Prostate gland (tissue), 2 donors: ENCODE data around the gene DOK6. TPM values are rescaled to one million over a fixed set of nuclear protein-coding genes. Genes with fewer than 3 reads are reported as not detected.

Experiments
- DNase-seq: peaks from one replicate; pipeline ENCODE4 v3.0.0-alpha.2; 2019; ENCODE audit warnings: low spot score
- H3K27ac ChIP-seq, 2 donors: fragments of 200-600 bp; sonication (generic); 2 replicates each; pipeline ENCODE4 v1.5.1; 2017 to 2019
- H3K27me3 ChIP-seq: fragments of 200-600 bp; sonication (generic); replicated peaks from 2 replicates; pipeline ENCODE4 v1.5.1; 2019; ENCODE audit not compliant: insufficient read depth
- H3K36me3 ChIP-seq, 2 donors: fragments of 200-600 bp; sonication (generic); 1 replicate in 1 of 2; 2 replicates in 1 of 2; pipeline versions ENCODE4 v1.5.1 to v1.8.1; 2017 to 2019
- H3K4me1 ChIP-seq: fragments of 200-600 bp; sonication (generic); replicated peaks from 2 replicates; pipeline ENCODE4 v1.5.1; 2019
- H3K4me3 ChIP-seq, 2 donors: fragments of 200-600 bp; sonication (generic); 2 replicates each; pipeline ENCODE4 v1.5.1; 2017 to 2019
- H3K9me3 ChIP-seq: fragments of 200-600 bp; sonication (generic); 2 replicates; pipeline ENCODE4 v1.5.1; 2017
- POLR2A ChIP-seq: fragments of 450-650 bp; IDR thresholded peaks from one replicate; pipeline ENCODE4 v1.6.1; 2016; ENCODE audit warnings: antibody characterized with exemption, mild to moderate bottlenecking
- POLR2AphosphoS5 ChIP-seq: sonication (generic); formaldehyde crosslinking; IDR thresholded peaks from one replicate; pipeline ENCODE4 v1.6.1; 2017; ENCODE audit warnings: antibody characterized with exemption
- WGBS: methylation state at CpG from one replicate; pipeline ENCODE4 v1.1.5; 2018; 5-methylcytosine and 5-hydroxymethylcytosine counted together
- intact Hi-C: fragments of 100-400 bp; cut with DNase I; formaldehyde crosslinking; loops from one replicate; pipeline ENCODE4 v1.14.2; 2022
- total RNA-seq, 2 donors: library from RNA; depleted of rRNA; stranded (reverse); fragments of >200 nt; gene quantifications; one replicate each; pipeline ENCODE4 v1.1.0, GENCODE V29; 2016
- TF ChIP-seq, protein P1 (sequence below), 4 experiments: fragments of 200-600 bp in 2 of 4; fragments of 450-650 bp in 2 of 4; sonication (generic) in 2 of 4; IDR thresholded peaks; 1 replicate in 3 of 4; 2 replicates in 1 of 4; pipeline ENCODE4 v1.5.1; 2016 to 2019; ENCODE audit warnings: antibody characterized with exemption in 4 of 4, mild to moderate bottlenecking in 2 of 4, moderate library complexity in 2 of 4

DOK6 gene
- total RNA-seq, 2 donors from 2014 or later: 0.73 to 1.0 TPM

DNA sequence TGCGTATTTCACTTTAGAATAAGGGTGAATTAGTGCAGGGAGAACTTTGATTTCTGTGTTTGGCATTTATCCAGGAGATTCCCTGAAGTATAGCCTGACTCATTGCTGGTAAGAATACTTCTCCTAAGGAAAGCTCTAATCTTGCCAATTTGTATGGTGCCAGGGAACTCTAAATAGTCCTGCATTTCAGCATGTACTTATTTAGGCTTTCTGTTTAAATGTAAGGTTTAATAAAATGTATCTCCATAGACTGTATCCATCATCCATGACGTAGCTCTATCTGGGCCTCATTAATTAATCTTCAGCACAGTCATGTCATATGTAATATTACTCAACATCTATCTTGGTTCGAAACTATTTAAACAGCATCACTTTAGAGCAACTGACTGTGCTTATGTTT, 127.7 kb downstream of the DOK6 start:
- no peak for DNase-seq
- H3K27me3 ChIP-seq: no peaks in the 10 kb centered on the region
- H3K9me3 ChIP-seq: no peaks in the 10 kb centered on the region
- no peak overlapping the region for H3K4me3 ChIP-seq
- intact Hi-C loops: no loop called here
- no peak for TF ChIP-seq POLR2A
- TF ChIP-seq, protein P1, sequence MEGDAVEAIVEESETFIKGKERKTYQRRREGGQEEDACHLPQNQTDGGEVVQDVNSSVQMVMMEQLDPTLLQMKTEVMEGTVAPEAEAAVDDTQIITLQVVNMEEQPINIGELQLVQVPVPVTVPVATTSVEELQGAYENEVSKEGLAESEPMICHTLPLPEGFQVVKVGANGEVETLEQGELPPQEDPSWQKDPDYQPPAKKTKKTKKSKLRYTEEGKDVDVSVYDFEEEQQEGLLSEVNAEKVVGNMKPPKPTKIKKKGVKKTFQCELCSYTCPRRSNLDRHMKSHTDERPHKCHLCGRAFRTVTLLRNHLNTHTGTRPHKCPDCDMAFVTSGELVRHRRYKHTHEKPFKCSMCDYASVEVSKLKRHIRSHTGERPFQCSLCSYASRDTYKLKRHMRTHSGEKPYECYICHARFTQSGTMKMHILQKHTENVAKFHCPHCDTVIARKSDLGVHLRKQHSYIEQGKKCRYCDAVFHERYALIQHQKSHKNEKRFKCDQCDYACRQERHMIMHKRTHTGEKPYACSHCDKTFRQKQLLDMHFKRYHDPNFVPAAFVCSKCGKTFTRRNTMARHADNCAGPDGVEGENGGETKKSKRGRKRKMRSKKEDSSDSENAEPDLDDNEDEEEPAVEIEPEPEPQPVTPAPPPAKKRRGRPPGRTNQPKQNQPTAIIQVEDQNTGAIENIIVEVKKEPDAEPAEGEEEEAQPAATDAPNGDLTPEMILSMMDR (IDR thresholded peaks at IDR 0.05): no peak
- no peak for TF ChIP-seq POLR2AphosphoS5
- no peaks in the 10 kb centered on the region for H3K36me3 ChIP-seq
- H3K27ac ChIP-seq: no peak overlapping the region
- H3K4me1 ChIP-seq: no peaks in the 10 kb centered on the region
- 84% methylated on average over 3 of the region's 3 CpGs for WGBS

DNA sequence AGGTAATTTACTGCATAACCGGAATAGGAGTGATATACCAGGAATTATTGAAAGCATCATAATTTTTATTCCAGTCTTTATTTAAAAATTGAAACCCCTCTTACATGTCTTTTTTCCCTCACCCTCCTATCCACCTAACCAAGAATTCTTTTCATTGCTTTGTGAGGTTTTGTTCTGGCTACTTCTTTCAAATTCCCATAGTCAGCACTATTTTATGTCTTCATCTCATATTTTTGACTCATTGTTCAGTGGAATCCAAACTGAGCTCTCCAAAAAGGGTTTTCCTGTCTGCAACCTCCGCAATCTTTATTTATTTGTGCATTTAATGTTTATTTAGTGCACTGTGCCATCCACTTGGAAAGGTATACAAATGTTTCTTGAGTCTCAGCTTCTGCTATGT, 128.5 kb downstream of the DOK6 start:
- no peak for TF ChIP-seq POLR2AphosphoS5
- TF ChIP-seq, protein P1 (IDR thresholded peaks at IDR 0.05): no peak
- TF ChIP-seq POLR2A: no peak
- Histone ChIP-seq H3K4me3 (no peak overlapping the region), H3K27me3 (no peaks in the 10 kb centered on the region), H3K9me3 (no peaks in the 10 kb centered on the region), H3K4me1 (no peaks in the 10 kb centered on the region), H3K27ac (no peak overlapping the region), H3K36me3 (no peaks in the 10 kb centered on the region)
- 75% methylated on average over 2 of the region's 2 CpGs for WGBS
- DNase-seq: no peak
- intact Hi-C loops: no loop called here

DNA sequence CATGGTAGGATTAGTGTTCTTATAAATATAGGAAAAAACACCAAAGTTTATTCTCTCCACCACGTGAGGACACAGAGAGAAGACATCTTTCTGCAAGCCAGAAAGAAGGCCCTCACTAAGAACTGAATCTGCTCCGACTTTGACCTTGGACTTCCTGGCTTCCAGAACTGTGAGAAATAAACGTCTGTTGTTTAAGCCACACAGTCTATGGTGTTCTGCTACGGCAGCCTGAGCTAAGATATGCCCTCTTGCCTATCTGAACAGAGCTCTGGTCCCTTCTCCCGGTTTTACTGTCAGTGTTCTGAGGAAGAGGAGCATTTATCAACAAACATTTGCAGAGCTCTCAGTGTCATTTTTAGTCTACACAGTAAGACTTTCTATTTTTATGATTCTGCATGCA, 131.3 kb downstream of the DOK6 start:
- TF ChIP-seq, protein P1 (IDR thresholded peaks at IDR 0.05): no peak
- TF ChIP-seq POLR2A (no peak), POLR2AphosphoS5 (no peak)
- H3K9me3 ChIP-seq: no peaks in the 10 kb centered on the region
- no peak overlapping the region for H3K4me3 ChIP-seq
- 74% methylated on average over 5 of the region's 5 CpGs for WGBS
- H3K27me3 ChIP-seq: no peaks in the 10 kb centered on the region
- H3K36me3 ChIP-seq: no peaks in the 10 kb centered on the region
- intact Hi-C loops: no loop called here
- H3K27ac ChIP-seq: no peak overlapping the region
- DNase-seq: no peak
- H3K4me1 ChIP-seq: no peaks in the 10 kb centered on the region

DNA sequence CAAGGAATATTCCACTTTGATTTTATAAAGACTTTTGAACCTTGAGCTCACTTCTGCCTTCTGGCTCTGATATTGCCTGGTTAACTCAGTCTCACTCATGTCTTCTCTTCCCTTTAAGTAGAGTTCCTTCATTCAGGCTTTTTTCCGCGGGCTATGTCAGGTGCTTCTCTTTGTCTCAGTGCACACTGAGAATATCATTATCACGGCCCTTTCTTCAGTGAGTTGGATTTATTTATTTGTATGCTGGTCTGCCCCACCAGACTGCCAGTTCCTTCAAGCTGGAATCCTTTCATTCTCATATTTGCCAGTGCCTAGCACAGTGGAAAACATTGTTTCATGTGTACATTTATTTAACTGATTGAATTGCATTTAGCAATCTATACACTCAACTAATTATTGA, 136.5 kb downstream of the DOK6 start:
- no peaks in the 10 kb centered on the region for H3K4me1 ChIP-seq
- TF ChIP-seq, protein P1 (IDR thresholded peaks at IDR 0.05): no peak
- TF ChIP-seq POLR2A: no peak
- TF ChIP-seq POLR2AphosphoS5: no peak
- no peak for DNase-seq
- H3K27ac ChIP-seq: no peak overlapping the region
- intact Hi-C loops: no loop called here
- H3K4me3 ChIP-seq: no peak overlapping the region
- WGBS: 66% methylated on average over 3 of the region's 3 CpGs
- H3K27me3 ChIP-seq: no peaks in the 10 kb centered on the region
- no peaks in the 10 kb centered on the region for H3K9me3 ChIP-seq
- no peaks in the 10 kb centered on the region for H3K36me3 ChIP-seq

DNA sequence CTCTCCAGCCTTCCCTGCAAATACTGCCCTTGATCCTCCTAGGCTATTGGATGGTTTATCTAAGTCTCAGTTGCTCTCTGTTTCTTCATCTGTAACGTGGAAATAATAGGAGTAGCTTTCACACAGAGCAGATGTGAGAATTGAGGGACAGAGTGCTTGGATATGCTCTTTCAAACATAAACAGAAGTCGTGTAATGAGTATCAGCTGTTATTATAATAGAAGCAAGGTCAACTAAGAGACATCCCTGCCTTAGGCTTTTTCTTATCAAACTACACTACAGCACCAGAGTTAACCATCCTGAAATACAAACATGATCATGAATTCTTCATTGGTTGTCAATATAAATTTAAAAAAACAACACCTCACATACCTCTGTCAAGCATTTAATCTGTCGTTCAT, 138.2 kb downstream of the DOK6 start:
- H3K27me3 ChIP-seq: no peaks in the 10 kb centered on the region
- H3K27ac ChIP-seq: no peak overlapping the region
- H3K36me3 ChIP-seq: no peaks in the 10 kb centered on the region
- H3K9me3 ChIP-seq: no peaks in the 10 kb centered on the region
- DNase-seq: no peak
- TF ChIP-seq, protein P1 (IDR thresholded peaks at IDR 0.05): no peak
- TF ChIP-seq POLR2A (no peak), POLR2AphosphoS5 (no peak)
- H3K4me1 ChIP-seq: no peaks in the 10 kb centered on the region
- H3K4me3 ChIP-seq: no peak overlapping the region
- intact Hi-C loops: no loop called here
- WGBS: 61% methylated on average over 3 of the region's 3 CpGs
